ENCODE results near the gene ZNF521. TPM values are rescaled to one million over a fixed set of nuclear protein-coding genes. Genes with fewer than 3 reads are reported as not detected.

The ZNF521 gene
- polyA plus RNA-seq, 1 donor: 9.3 TPM

DNA sequence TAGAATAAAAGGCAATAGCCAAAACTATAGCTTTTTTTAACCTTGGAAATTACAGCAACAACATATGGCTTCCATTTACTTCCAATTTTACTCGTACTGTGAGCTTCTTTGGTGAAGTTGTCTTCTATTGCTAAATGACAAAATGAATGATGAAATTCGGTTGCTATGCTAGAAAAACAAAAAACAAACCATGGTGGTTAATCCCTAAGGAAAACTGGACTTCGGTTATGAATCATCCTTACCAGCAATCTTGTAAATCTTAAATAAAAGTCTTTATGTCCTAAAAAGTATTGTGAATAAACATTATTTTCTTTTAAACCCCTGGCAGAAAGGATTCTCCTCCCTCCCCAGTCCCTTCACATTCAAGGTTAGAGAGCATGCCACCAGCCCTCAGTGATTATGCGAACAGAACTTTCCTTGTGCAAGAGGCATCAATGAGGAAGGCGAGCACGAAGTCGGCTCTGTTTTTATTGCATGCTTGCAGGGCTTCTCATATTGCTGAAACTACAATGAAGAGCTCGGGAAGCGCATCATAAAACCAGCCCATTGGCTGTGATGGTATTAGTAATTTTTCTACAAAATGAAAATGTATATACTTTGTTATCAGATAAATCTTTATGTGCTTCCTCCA, 62.9 kb downstream of the ZNF521 start:
- no peak overlapping the region for H3K27ac ChIP-seq (ENCODE audit: low read length)
- 52% methylated on average over 6 of the region's 9 CpGs for WGBS (ENCODE audit: insufficient coverage, low lambda C conversion rate)
- peak in 1 of 2 donors; percentile 15 for DNase-seq
- no peaks in the 10 kb centered on the region for H3K36me3 ChIP-seq (ENCODE audit: control insufficient read depth, insufficient read depth, low read length)
- H3K4me1 ChIP-seq (ENCODE audit: control insufficient read depth, insufficient read depth, low read length): peaks cover 3% of the 10 kb centered on the region
- H3K9me3 ChIP-seq (ENCODE audit: control insufficient read depth, low read depth, low read length): no peaks in the 10 kb centered on the region
- no peaks in the 10 kb centered on the region for H3K27me3 ChIP-seq (ENCODE audit: control insufficient read depth, insufficient read depth, low read length)
- no peak overlapping the region for H3K4me3 ChIP-seq (ENCODE audit: low read length)

DNA sequence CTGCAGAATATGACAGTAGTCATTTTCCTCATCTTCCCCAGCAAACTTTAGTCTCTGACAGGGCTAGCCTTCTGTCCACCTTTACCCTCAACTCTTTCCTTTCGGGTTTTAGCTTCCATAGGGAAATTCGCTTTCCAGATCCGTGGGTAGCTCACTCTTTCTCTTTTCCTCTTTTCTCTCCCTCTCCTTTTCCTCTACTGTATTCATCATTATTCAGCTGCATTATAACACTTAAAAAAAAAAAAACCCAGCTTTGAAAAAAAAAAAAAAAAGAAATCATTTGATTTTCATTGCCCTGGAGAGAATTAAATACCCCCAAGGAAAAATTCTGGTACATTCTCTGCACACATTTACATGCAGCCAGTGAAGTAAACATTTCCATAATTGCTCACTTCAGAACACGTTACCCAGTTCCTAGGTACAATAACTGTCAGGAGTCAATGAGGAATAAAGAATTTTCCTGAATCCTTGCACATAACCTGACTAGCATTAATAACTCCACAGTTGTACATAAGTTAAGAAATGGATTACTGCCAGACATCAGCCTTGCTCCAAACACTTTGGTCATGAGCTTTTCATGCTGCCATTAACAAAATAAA, 63.5 kb downstream of the ZNF521 start:
- no peak for DNase-seq
- Histone ChIP-seq H3K9me3 (ENCODE audit: control insufficient read depth, low read depth, low read length) (no peaks in the 10 kb centered on the region), H3K27ac (ENCODE audit: low read length) (no peak overlapping the region), H3K27me3 (ENCODE audit: control insufficient read depth, insufficient read depth, low read length) (no peaks in the 10 kb centered on the region), H3K4me1 (ENCODE audit: control insufficient read depth, insufficient read depth, low read length) (peaks cover 3% of the 10 kb centered on the region), H3K4me3 (ENCODE audit: low read length) (no peak overlapping the region), H3K36me3 (ENCODE audit: control insufficient read depth, insufficient read depth, low read length) (no peaks in the 10 kb centered on the region)
- WGBS (ENCODE audit: insufficient coverage, low lambda C conversion rate): 100% methylated on average over 2 of the region's 4 CpGs

DNA sequence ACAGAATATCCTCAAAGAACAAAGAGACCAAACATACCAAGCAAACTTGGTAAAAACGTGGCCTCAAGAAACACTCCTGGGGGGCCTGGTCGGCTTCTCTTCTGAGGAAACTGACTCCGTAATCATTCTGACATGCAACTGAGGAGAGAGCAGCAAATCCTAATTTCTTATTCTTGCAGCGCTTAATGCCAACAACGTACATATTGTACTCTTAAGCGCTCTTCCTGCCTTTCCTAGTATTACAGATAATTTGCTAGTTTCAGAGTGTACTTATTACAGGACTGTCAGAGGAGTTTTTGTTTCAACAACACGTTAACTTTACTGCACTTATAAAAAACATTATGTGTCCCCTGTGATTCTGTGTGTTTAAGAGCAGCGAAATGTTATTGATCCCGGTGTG, 64.9 kb downstream of the ZNF521 start:
- Histone ChIP-seq H3K27me3 (ENCODE audit: control insufficient read depth, insufficient read depth, low read length) (no peaks in the 10 kb centered on the region), H3K4me1 (ENCODE audit: control insufficient read depth, insufficient read depth, low read length) (peaks cover 3% of the 10 kb centered on the region), H3K4me3 (ENCODE audit: low read length) (no peak overlapping the region), H3K36me3 (ENCODE audit: control insufficient read depth, insufficient read depth, low read length) (no peaks in the 10 kb centered on the region), H3K27ac (ENCODE audit: low read length) (no peak overlapping the region), H3K9me3 (ENCODE audit: control insufficient read depth, low read depth, low read length) (no peaks in the 10 kb centered on the region)
- DNase-seq: no peak
- 92% methylated on average over 3 of the region's 9 CpGs for WGBS (ENCODE audit: insufficient coverage, low lambda C conversion rate)

GRCh38 chr18:25284861-25285550, 67.0 kb downstream of the ZNF521 start:
- H3K36me3 ChIP-seq (ENCODE audit: control insufficient read depth, insufficient read depth, low read length): no peaks in the 10 kb centered on the region
- H3K9me3 ChIP-seq (ENCODE audit: control insufficient read depth, low read depth, low read length): no peaks in the 10 kb centered on the region
- no peak for DNase-seq
- H3K4me1 ChIP-seq (ENCODE audit: control insufficient read depth, insufficient read depth, low read length): peaks cover 3% of the 10 kb centered on the region
- no CpG with 5 or more reads among the region's 10 CpGs for WGBS (ENCODE audit: insufficient coverage, low lambda C conversion rate)
- H3K27me3 ChIP-seq (ENCODE audit: control insufficient read depth, insufficient read depth, low read length): no peaks in the 10 kb centered on the region
- H3K4me3 ChIP-seq (ENCODE audit: low read length): no peak overlapping the region
- H3K27ac ChIP-seq (ENCODE audit: low read length): no peak overlapping the region

DNA sequence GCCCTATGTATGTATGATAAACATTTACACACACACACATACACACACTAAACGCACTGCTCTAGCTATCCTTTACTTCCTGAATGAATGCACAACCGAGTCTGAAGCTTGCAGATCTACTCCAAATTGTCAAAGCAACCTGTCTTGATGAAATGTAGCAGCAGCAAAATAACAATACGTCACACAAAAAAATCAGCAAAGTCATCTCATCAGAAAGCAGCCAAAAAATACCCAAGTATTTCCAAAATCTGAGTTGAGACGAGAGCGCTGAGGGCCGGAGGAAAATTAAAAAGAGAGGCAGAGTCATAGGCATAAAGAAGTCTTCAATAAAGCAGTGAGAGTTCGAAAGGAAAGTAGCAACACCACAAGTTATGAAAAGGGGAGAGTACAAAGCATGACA, 67.7 kb downstream of the ZNF521 start:
- Histone ChIP-seq H3K27me3 (ENCODE audit: control insufficient read depth, insufficient read depth, low read length) (no peaks in the 10 kb centered on the region), H3K27ac (ENCODE audit: low read length) (no peak overlapping the region), H3K4me1 (ENCODE audit: control insufficient read depth, insufficient read depth, low read length) (no peaks in the 10 kb centered on the region), H3K9me3 (ENCODE audit: control insufficient read depth, low read depth, low read length) (no peaks in the 10 kb centered on the region), H3K36me3 (ENCODE audit: control insufficient read depth, insufficient read depth, low read length) (no peaks in the 10 kb centered on the region), H3K4me3 (ENCODE audit: low read length) (no peak overlapping the region)
- no peak for DNase-seq
- 84% methylated on average over 6 of the region's 7 CpGs for WGBS (ENCODE audit: insufficient coverage, low lambda C conversion rate)

GRCh38 chr18:25283781-25284180, 68.2 kb downstream of the ZNF521 start:
- H3K27me3 ChIP-seq (ENCODE audit: control insufficient read depth, insufficient read depth, low read length): no peaks in the 10 kb centered on the region
- no peak for DNase-seq
- no CpG with 5 or more reads among the region's 2 CpGs for WGBS (ENCODE audit: insufficient coverage, low lambda C conversion rate)
- H3K36me3 ChIP-seq (ENCODE audit: control insufficient read depth, insufficient read depth, low read length): no peaks in the 10 kb centered on the region
- H3K27ac ChIP-seq (ENCODE audit: low read length): no peak overlapping the region
- no peak overlapping the region for H3K4me3 ChIP-seq (ENCODE audit: low read length)
- H3K9me3 ChIP-seq (ENCODE audit: control insufficient read depth, low read depth, low read length): no peaks in the 10 kb centered on the region
- H3K4me1 ChIP-seq (ENCODE audit: control insufficient read depth, insufficient read depth, low read length): no peaks in the 10 kb centered on the region

DNA sequence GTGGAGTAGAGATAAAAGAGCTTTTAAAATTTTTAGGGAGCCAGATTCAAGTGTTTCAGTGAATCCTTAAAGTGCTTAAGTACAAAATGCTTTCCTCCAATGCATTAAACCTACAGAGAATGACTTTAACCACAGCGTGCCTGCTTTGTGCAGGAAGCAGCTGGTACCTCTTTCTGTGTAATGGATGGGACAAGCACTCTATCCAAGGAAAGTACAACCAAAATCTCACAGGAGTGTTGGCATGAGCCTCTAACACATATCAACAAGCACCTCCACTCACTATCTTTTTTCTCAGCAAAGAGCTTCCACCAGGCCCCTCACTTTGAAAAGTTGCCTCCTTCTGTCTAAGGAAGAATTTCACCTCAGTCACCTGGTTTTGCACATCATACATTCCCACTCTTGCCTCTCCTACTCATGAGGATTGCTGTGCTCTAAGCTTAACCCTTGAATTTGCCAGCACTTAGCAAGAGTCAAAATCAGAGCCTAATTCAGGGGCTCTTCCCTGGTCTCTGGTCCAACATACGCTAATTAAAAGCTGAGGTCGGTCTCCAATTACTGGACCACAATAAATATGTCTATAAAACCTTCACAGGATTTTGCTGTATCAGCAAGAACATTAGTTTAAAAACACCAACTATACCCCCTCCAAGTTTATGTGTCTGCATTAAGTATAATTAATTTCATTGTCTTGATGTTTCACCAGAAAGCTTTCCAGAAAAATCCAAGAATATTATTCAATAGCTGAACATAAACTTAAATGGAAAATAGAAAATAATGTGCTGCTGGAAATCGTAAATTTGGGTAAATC, 68.9 kb downstream of the ZNF521 start:
- no peak for DNase-seq
- WGBS (ENCODE audit: insufficient coverage, low lambda C conversion rate): 100% methylated on average over 1 of the region's 4 CpGs
- H3K27ac ChIP-seq (ENCODE audit: low read length): no peak overlapping the region
- no peak overlapping the region for H3K4me3 ChIP-seq (ENCODE audit: low read length)
- H3K27me3 ChIP-seq (ENCODE audit: control insufficient read depth, insufficient read depth, low read length): no peaks in the 10 kb centered on the region
- H3K36me3 ChIP-seq (ENCODE audit: control insufficient read depth, insufficient read depth, low read length): no peaks in the 10 kb centered on the region
- no peaks in the 10 kb centered on the region for H3K9me3 ChIP-seq (ENCODE audit: control insufficient read depth, low read depth, low read length)
- peaks cover 2% of the 10 kb centered on the region for H3K4me1 ChIP-seq (ENCODE audit: control insufficient read depth, insufficient read depth, low read length)

DNA sequence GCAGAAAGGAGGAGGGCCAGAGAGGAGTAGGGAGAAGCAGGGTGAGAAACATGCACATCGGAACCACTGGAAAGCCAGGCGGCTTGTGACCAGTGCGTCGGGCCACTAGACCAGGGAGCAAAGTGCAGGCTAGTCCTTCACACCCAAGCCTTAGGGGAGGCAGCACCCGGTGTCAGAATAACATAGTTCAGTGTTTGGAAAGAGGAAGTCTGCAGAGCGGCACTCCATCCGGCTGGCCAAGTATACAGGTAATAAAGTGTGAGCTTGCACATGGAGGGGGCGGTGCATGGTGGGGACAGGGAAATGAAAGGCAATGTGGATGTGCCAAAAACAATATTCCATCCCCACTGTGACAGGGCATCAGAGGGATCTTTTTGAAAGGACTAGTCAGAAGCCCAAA, 69.7 kb downstream of the ZNF521 start:
- Histone ChIP-seq H3K27me3 (ENCODE audit: control insufficient read depth, insufficient read depth, low read length) (no peaks in the 10 kb centered on the region), H3K4me1 (ENCODE audit: control insufficient read depth, insufficient read depth, low read length) (peaks cover 2% of the 10 kb centered on the region), H3K9me3 (ENCODE audit: control insufficient read depth, low read depth, low read length) (no peaks in the 10 kb centered on the region), H3K4me3 (ENCODE audit: low read length) (no peak overlapping the region), H3K27ac (ENCODE audit: low read length) (no peak overlapping the region), H3K36me3 (ENCODE audit: control insufficient read depth, insufficient read depth, low read length) (no peaks in the 10 kb centered on the region)
- no CpG with 5 or more reads among the region's 8 CpGs for WGBS (ENCODE audit: insufficient coverage, low lambda C conversion rate)
- DNase-seq: no peak

- WGBS (ENCODE audit: insufficient coverage, low lambda C conversion rate): 93% methylated on average over 3 of the region's 6 CpGs
- no peak overlapping the region for H3K4me3 ChIP-seq (ENCODE audit: low read length)
- H3K4me1 ChIP-seq (ENCODE audit: control insufficient read depth, insufficient read depth, low read length): peaks cover 2% of the 10 kb centered on the region
- no peaks in the 10 kb centered on the region for H3K9me3 ChIP-seq (ENCODE audit: control insufficient read depth, low read depth, low read length)
- DNase-seq: no peak
- H3K36me3 ChIP-seq (ENCODE audit: control insufficient read depth, insufficient read depth, low read length): no peaks in the 10 kb centered on the region
- H3K27me3 ChIP-seq (ENCODE audit: control insufficient read depth, insufficient read depth, low read length): no peaks in the 10 kb centered on the region
- H3K27ac ChIP-seq (ENCODE audit: low read length): no peak overlapping the region
Measured at GRCh38 chr18:25281556-25281955, 70.4 kb downstream of the ZNF521 start.

DNA sequence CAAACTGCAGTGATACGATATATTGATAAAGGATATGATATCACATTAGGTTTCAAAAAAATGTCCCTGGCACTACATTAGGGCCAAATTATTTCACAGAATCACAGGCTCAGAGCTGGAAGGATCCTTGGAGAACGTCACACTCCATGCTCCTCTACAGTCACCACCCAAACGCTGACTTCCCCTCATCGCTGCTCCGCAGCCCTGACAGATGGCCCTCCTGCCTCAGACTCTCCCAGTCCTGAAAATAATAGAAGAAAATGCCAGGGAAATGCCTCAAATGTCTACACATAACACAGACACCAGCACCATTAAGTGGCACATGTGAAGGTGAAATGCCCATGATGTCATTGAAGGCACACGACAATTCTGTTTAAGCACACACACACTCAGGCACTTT, 72.0 kb downstream of the ZNF521 start:
- no peaks in the 10 kb centered on the region for H3K27me3 ChIP-seq (ENCODE audit: control insufficient read depth, insufficient read depth, low read length)
- no peak for DNase-seq
- H3K4me3 ChIP-seq (ENCODE audit: low read length): no peak overlapping the region
- H3K9me3 ChIP-seq (ENCODE audit: control insufficient read depth, low read depth, low read length): no peaks in the 10 kb centered on the region
- H3K27ac ChIP-seq (ENCODE audit: low read length): no peak overlapping the region
- no peaks in the 10 kb centered on the region for H3K36me3 ChIP-seq (ENCODE audit: control insufficient read depth, insufficient read depth, low read length)
- H3K4me1 ChIP-seq (ENCODE audit: control insufficient read depth, insufficient read depth, low read length): peaks cover 2% of the 10 kb centered on the region
- WGBS (ENCODE audit: insufficient coverage, low lambda C conversion rate): no CpG with 5 or more reads among the region's 6 CpGs
